Measurements from ENCODE around the gene DGKH. TPM values are rescaled to one million over a fixed set of nuclear protein-coding genes. Genes with fewer than 3 reads are reported as not detected.
A peak's percentile ranks its signal among the peaks of the same experiment; 100 is the strongest.

DGKH gene
- total RNA-seq (2021; ENCODE audit: unreplicated experiment) = 9.2 TPM
- polyA plus RNA-seq (2012) = 2.5 and 3.0 TPM in 2 replicates
- percentile 62 among the genes with signal in this experiment for Bru-seq, nascent RNA
- percentile 66 among the genes with signal in this experiment for BruChase-seq, experiment 1, labeled RNA remaining after a 6-hour chase
- BruChase-seq, experiment 2, labeled RNA remaining after a 2-hour chase = percentile 61 among the genes with signal in this experiment
- long read RNA-seq, partial matches to known transcripts = 0 of 2 reads
- long read RNA-seq, other reads (novel, unspliced or antisense) = 2 of 2 reads

GRCh38 chr13:42048342-42048683 is at the start of gene DGKH:
Gene DGKH, plus strand, starts transcription at chr13:42048648. Its CDS starts 126 bp downstream, at chr13:42048774.
- no peaks in the 10 kb centered on the region for H3K9me2 ChIP-seq (ENCODE audit: insufficient read depth)
- no peaks in the 10 kb centered on the region for H3K9me3 ChIP-seq (ENCODE audit: control insufficient read depth in 1 of 2, insufficient read depth in 1 of 2, low read depth in 1 of 2, low read length in 2 of 2)
- peak within 1 kb of the TSS; percentile 56 for H2AFZ ChIP-seq (ENCODE audit: low read depth, low read length, poor library complexity, severe bottlenecking)
- ATAC-seq (peak; percentile 36), DNase-seq (ENCODE audit: low read depth, low spot score) (no peak)
- no peaks in the 10 kb centered on the region for H3K36me3 ChIP-seq (ENCODE audit: control insufficient read depth in 1 of 2, insufficient read depth in 2 of 2, low read length in 2 of 2)
- H3K27me3 ChIP-seq (ENCODE audit: insufficient read depth, low read length) = no peaks in the 10 kb centered on the region
- peaks cover 10 to 17% of the 10 kb centered on the region in 2 experiments for H3K4me1 ChIP-seq (ENCODE audit: control insufficient read depth in 1 of 2, insufficient read depth in 2 of 2, low read length in 2 of 2)
- peak within 1 kb of the TSS; percentile 98 for H3K4me2 ChIP-seq (ENCODE audit: low read length)
- POLR2A ChIA-PET = interaction anchor here (0.6 kb wide), 2 partner anchors 196 to 551 kb away, joined by 4 to 7 read pairs; no protein-coding TSS in a partner anchor
- CTCF ChIA-PET = no interaction called here
- RAD21 ChIA-PET (ENCODE audit: low non-redundant PET in 1 of 2, low total read pairs in 2 of 2, uncharacterized antibody in 2 of 2, unreplicated experiment in 2 of 2) = no interaction called here
- H3K4me3 ChIP-seq (replicated peaks in 1 of 2; ENCODE audit: low read depth in 1 of 2, low read length in 2 of 2) = peak within 1 kb of the TSS; percentile 69 to 83
- no peaks in the 10 kb centered on the region for H4K20me1 ChIP-seq (ENCODE audit: insufficient read depth)
- TF ChIP-seq ZFX (IDR thresholded peaks at IDR 0.05) (peak; percentile 17; the same call in 1 of the 2 replicates), CEBPB (IDR thresholded peaks at IDR 0.05; ENCODE audit: low read depth) (no peak), EGR1 (IDR thresholded peaks at IDR 0.05; ENCODE audit: low read depth) (no peak), YY1 (IDR thresholded peaks at IDR 0.05; ENCODE audit: extremely low read depth, insufficient replicate concordance, low read depth, low read length) (peak; percentile 23), SRF (IDR thresholded peaks at IDR 0.05; ENCODE audit: low read depth) (no peak), ATF3 (IDR thresholded peaks at IDR 0.05) (no peak)
- H3K27ac ChIP-seq (ENCODE audit: low read depth, low read length) = peak within 1 kb of the TSS; percentile 85
- BruUV-seq (replicated peaks) = no TSS peak
- H3K9ac ChIP-seq (ENCODE audit: low read length) = peak within 1 kb of the TSS; percentile 80
- peaks cover 10% of the 10 kb centered on the region for H3K79me2 ChIP-seq (ENCODE audit: insufficient read depth, low read length)
- intact Hi-C loops (cut with micrococcal nuclease) = loop anchor here (5.0 kb wide), 4 partner anchors 59 to 381 kb away; partner anchors contain the start of gene VWA8

DNA sequence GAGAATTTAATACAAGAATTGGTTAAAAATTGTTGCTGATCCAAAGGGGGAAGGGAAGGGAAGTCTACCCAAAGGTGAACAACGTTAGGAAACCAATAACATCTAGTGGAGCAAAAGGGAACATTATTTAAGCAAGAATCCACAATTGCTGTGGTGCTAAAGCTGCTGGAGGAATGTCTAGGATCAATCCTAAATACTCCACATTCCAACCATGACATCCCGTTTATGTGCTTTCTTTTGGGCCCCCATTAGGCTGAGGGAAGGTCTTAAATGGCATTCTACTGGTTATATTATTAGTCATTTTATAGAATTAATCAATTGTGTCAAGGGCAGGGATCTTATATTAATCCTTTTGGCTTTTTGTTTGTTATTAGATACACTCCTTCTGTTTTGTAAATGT is 47.6 kb upstream of the DGKH start:
- no peaks in the 10 kb centered on the region for H3K79me2 ChIP-seq (ENCODE audit: insufficient read depth, low read length)
- H3K27ac ChIP-seq (ENCODE audit: low read depth, low read length) = no peak overlapping the region
- POLR2A ChIA-PET = no interaction called here
- no peak overlapping the region for H2AFZ ChIP-seq (ENCODE audit: low read depth, low read length, poor library complexity, severe bottlenecking)
- H3K4me1 ChIP-seq (ENCODE audit: control insufficient read depth in 1 of 2, insufficient read depth in 2 of 2, low read length in 2 of 2) = no peaks in the 10 kb centered on the region
- no peak overlapping the region for H3K4me2 ChIP-seq (ENCODE audit: low read length)
- DNase-seq (ENCODE audit: low read depth, low spot score) = no peak
- ATAC-seq = no peak
- RAD21 ChIA-PET (ENCODE audit: low non-redundant PET in 1 of 2, low total read pairs in 2 of 2, uncharacterized antibody in 2 of 2, unreplicated experiment in 2 of 2) = no interaction called here
- no peaks in the 10 kb centered on the region for H3K9me2 ChIP-seq (ENCODE audit: insufficient read depth)
- no peaks in the 10 kb centered on the region for H3K27me3 ChIP-seq (ENCODE audit: insufficient read depth, low read length)
- BruUV-seq (replicated peaks) = no TSS peak
- H3K36me3 ChIP-seq (ENCODE audit: control insufficient read depth in 1 of 2, insufficient read depth in 2 of 2, low read length in 2 of 2) = no peaks in the 10 kb centered on the region
- TF ChIP-seq SRF (IDR thresholded peaks at IDR 0.05; ENCODE audit: low read depth) = no peak
- no peak for TF ChIP-seq EZH2 (IDR thresholded peaks at IDR 0.05)
- no peak for TF ChIP-seq ELF1 (IDR thresholded peaks at IDR 0.05; ENCODE audit: borderline replicate concordance, low read depth)
- TF ChIP-seq ATF3 (IDR thresholded peaks at IDR 0.05) = no peak
- no peak for TF ChIP-seq EZH2phosphoT487 (IDR thresholded peaks at IDR 0.05; ENCODE audit: borderline replicate concordance)
- no peak for TF ChIP-seq POLR2AphosphoS5 (IDR thresholded peaks at IDR 0.05; ENCODE audit: low read depth, low read length)
- TF ChIP-seq POLR2A (IDR thresholded peaks at IDR 0.05; ENCODE audit: borderline replicate concordance, extremely low read depth, insufficient read depth, insufficient read length) = no peak
- TF ChIP-seq SP1 (IDR thresholded peaks at IDR 0.05; ENCODE audit: low read depth) = no peak
- H4K20me1 ChIP-seq (ENCODE audit: insufficient read depth) = no peaks in the 10 kb centered on the region
- H3K9me3 ChIP-seq (ENCODE audit: control insufficient read depth in 1 of 2, insufficient read depth in 1 of 2, low read depth in 1 of 2, low read length in 2 of 2) = no peaks in the 10 kb centered on the region
- no peak overlapping the region for H3K4me3 ChIP-seq (replicated peaks in 1 of 2; ENCODE audit: low read depth in 1 of 2, low read length in 2 of 2)
- H3K9ac ChIP-seq (ENCODE audit: low read length) = no peak overlapping the region
- CTCF ChIA-PET = no interaction called here
- intact Hi-C loops (cut with micrococcal nuclease) = no loop called here

All from HCT116 (cell line).